GM18498 (cell line): ENCODE data around the gene HERC2.
"Not testable (repeated sequence)": the region's sequence is repeated elsewhere in the genome, so short reads cannot be mapped to it uniquely, and the experiment has no call there.

Experiments used
- ATAC-seq: cut with Tn5 transposase; IDR thresholded peaks from one replicate; pipeline ENCODE4 v1.9.1; 2021; ENCODE audit warnings: mild to moderate bottlenecking, moderate library complexity; ENCODE audit not compliant: unreplicated experiment

Gene HERC2

DNA sequence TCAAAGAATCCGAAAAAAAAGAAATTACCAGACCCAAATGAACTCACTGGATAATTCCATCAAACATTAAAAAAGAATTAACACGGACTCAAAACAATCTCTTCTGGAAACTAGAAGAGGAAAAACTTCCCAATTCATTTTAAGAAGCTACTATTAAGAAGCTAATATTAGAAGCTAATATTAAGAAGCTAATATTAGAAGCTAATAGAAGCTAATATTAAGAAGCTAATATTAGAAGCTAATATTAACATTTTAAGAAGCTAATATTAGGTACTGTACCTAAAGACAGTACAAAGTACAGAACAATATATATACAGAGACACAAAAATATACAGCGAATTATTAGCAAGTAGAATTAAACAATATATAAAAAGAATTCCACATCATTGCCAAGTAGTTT lies 35.9 kb downstream of the HERC2 start:
- no peak for ATAC-seq

DNA sequence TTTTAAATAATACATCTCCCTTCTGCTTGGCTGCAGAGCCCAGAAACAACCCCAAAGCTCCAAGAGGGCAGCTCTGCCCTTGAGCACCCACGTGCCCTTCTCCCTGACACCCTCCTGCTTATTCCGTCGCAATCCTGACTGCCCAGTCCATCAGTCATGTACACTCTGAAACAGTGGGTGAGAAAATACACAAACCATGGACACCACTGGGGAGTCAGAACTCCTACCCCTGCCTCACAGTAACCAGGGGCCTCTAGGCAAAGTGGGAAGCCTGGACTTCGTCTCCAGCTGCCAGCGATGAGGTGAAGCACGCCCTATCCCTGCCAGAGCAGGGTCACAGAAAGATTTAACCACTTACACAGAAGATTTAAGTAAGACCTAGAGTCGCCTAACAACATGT lies 40.1 kb downstream of the HERC2 start:
- ATAC-seq: no peak

DNA sequence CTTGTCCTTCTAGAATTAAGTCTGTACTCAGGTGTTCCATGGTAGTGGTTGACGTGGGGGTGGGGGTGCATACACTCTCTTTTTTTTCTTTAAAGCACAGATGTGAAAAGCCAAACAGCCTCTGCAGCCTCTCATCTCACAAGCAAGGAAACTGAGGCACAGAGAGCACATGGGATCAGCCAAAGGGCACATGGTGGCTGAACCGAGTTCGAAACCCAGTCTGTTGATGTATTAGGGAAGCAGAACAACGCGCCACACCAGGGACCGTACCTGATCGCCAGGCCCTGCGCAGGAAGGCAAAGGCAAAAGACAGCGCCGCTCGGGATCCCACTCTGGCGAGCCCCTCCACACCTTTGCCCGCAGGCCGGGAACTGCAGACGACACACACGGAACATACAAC lies 47.3 kb downstream of the HERC2 start:
- ATAC-seq: no peak

DNA sequence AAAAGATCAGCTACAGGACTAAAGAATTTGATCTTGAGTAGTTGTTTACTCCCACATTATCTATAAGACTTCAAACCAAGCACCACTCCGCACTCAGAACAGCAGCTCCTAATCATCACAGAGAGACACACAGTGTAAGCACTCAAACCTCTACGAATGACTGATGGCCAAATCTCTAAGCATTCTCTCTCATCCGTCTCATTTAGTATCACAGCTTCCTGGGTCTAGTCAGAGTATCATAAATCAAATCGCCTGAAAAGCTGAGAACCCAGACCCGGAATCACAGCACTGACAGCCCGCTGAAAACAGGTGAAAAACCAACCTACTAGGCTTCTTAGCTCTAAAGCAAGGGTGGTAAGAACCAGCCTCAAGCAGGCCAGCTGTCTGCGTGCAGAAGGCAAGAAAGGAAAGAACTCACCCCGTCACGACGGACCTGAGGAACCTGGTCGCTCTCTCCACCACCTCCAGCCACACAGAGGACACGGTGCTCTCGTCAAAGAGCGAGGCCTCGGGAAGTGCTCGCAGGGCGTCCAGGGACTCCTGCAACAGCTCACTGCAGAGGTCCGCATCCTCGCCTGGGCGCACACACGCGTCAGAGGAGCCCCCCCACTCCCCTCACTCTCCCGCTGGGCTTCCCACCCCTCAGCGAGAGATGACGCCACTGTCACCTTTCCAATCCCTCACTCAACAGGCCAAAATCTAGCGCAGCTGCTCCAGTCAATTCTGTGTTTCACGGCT lies 47.9 kb downstream of the HERC2 start:
- no peak for ATAC-seq

DNA sequence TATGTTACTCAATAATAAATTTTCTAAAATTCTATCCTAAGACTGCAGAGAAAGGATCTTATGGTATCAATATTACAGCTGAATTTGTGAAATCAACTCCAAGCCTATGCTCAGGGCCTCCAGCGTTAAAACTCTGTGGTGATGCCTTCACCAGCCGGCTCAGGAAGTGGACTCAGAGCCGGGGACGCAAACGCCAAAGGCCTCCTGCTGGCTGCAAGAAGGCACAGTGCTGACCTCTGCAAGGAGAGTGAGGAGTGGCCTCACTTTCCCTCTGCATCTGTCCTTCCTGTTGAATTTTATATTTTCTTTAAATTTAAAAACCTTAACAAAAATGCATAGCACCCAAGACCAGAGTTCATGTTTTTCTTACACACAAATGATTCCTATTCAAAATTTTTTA lies 48.5 kb downstream of the HERC2 start:
- no peak for ATAC-seq

DNA sequence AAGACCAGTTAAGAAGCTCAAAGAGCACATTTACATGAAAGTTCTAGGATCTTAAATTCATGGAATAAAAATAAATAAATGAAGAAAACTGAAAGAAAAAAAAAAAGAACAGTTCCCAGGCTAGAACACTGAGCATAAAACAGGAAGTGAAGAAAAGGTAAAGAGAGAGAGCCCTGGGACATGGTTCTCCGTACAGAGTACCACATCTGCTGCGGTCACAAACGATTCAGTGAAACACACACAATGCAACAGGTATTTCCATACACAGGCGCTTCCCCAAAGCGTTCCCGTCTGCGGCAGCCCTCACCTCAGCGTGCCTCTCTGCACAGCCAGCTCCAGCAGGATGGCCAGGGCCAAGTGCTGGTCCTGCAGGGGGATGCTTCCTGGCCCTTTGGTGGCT lies 49.4 kb downstream of the HERC2 start:
- no peak for ATAC-seq

DNA sequence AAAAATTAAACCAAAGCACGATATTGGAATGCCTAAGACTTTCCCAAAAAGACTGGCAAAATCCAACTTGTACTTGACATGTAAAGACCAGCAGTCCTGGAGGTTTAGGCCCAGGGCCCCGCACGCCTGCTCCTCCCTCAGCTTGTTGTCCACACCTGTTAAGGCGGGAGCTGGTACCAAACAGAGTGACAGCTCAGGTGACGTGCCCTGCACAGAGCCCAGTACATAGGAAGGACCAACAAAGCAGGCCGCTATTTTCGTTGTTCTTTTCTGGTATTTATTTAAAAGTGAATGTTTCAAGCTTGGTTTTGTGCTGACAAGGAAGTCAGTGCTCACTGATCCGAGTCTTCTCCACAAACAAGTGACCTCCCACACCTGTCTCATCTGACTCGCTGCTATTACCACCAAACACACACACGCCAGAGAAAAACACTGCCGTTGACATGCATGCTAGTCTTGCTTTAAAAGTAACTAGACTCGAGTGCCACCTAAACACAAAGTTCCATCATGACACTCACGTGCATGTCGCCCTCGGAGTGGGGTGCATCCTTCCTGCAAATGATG lies 50.2 kb downstream of the HERC2 start:
- ATAC-seq: no peak

DNA sequence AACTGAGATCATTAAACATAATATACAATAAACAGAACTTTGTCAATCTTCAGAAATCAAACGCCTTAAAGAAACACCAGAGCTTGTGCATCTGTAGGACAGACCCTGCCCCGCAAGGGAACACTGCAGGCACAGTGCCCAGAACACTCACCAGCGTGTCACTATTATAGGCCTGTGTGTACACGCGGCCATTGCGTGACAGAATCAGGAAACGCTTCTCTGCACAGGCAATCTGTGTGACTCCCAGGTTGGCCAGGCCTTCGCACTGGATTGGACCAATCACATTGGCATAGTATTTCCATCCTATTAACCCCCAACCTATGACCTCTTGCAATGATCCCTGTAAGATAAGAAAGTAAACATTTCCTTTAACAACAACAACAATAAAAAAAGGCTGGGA lies 52.9 kb downstream of the HERC2 start:
- ATAC-seq: no peak

DNA sequence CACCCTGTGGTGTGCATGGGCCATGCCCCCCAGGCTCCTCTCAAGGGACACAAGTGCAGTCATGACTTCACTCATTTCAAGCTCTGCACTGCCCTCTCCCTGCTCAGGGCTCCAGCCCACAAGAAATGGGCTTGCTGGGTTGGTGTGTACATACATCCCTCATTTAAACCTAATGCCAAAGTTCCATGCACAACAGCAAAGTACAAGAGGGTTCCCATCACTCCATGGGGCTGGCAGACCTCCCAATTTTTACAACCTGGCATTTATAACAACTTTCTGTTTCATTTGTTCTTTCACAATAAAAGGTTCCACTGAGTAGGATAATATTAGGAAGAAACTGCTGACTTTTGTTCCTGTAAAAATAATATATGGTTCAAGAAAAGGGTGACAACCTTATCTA lies 54.3 kb downstream of the HERC2 start:
- ATAC-seq: no peak

DNA sequence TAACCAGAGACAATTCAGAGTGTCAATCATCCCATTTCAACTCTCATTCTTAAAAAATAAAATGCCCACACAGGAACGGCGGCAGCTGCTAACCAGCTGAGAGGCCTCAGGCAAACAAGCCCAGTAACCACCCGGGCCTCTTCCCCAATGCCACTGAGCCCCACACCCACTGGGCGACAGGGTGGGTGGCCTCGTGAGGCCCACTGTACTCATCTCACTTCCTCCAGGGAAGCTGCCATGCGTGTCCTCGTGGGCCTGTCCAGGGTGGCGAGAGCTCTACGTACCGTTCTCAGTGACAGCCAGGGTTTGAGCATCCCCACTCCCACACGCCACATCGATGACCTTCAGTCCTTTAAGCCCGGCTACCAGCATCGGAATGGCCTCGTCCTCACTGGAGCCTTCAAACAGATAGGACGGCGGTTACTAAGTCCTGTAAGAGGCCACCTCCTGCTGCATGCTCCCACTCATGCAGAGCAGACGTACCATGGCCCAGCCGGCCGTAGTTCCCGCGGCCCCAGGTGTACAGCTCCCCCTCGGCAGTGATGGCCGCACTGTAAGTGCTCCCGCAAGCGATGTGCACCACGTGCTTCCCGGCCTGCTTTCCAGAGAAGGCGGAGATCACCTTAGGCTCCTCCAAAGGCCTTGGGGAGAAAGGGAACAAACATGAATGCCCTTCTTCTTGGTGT lies 56.5 kb downstream of the HERC2 start:
- ATAC-seq: no peak

DNA sequence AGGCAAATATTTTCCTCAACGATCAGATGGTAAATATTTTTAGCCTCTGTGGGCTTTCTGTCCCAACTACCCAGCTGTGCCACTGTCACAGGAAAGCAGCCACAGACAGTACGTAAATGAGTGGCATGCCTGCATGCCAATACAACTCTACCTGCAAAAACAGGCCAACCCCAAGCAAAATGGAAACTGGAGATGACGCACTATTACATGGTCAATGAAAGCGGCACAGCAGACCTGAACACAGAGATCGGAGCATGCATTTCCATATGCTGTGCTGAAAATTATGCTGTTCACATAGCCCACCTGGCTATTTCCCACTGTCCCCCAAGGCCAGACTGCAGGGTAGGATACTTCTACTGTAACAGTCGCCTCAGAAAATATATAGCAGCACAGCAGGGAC lies 57.8 kb downstream of the HERC2 start:
- no peak for ATAC-seq

DNA sequence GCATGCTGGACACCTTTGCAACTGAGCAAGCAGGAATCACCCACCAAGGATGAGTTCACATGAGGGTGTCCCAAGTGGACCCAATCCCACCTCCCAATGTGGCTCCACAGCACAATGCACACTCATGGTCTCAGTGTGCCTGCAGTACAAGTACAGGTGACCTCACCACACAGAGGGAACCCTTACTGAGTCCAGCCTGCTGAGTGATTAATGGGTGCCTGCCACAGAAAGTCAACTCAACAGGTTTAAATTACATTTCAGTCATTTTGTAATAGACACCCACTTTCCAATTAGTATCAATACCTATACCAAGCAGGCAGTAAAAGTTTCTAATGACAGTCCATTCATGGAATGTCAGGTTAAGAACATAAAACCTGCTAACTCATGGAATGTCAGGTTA lies 59.5 kb downstream of the HERC2 start:
- ATAC-seq: no peak

DNA sequence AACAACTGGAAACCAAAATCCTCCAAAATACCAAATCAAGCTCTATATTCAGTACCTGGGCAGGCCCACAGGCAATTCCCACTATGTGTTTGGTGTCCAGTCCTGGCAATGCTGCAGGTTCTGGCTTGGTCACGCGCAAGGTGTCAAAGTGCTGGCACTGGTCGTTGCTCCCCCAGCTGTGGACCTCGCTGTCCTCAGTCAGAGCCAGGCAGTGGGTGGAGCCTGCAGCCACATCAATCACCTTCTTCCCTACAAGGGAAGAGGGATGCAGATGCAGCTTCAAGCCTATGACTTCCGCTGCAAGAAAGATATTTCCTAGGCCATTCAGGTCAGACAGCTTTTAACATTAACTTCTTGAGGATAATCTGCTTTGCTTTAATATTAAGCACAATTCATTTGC lies 61.3 kb downstream of the HERC2 start:
- no peak for ATAC-seq

DNA sequence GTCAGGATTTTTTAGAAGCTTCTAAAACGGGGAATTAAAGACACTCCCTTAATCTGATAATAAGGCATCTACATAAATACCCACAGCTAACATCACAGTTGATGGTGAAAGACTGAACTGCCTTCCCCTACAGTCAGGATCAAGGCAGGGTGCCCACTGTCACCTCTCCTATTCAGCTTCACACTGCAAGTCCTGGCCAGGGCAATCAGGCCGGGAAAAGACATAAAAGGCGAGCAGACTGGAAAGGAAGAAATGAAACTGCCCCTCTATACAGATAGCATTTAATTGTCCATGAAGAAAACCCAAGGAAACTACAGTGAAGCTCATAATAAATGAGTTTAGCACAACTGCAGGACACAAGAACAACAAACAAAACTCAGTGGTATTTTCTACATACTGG lies 61.7 kb downstream of the HERC2 start:
- no peak for ATAC-seq

DNA sequence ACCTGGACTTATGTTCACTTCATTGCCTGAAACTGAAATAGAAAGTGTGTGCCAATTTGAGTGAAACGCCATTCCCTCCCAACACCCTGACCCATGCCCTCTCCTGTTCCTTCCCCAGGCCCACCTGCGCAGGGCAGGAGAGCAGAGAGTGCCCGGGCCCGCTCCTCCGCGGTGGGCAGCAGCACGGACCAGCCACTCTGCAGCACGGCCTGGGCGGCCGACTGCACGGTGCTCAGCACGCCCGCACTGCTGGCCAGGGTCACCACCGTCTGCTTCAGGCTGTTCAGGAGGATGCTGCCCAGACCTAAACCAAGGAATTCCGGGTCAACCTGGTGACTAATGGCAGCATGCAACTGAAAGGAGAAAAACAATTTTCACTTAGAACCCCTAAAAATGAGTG lies 66.0 kb downstream of the HERC2 start:
- no peak for ATAC-seq

DNA sequence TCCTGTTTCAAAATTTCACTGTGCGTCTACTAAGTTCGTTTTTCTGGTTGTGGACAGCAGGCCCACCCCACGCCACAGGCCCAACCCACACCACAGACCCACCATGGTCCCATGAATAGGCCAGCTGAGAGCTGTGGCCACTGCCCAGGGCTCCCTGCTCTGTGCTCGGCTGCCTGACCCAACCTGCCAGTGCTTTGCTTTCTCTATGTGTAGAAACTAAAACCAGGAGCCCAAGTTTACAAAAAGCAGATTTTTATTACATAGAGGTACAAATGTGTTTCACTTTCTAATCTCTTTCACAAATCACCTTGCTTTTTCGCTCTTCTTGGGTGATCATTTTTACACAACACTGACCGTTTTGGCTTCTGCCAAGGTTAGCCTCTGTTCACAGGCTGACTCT lies 69.1 kb downstream of the HERC2 start:
- ATAC-seq: no peak

DNA sequence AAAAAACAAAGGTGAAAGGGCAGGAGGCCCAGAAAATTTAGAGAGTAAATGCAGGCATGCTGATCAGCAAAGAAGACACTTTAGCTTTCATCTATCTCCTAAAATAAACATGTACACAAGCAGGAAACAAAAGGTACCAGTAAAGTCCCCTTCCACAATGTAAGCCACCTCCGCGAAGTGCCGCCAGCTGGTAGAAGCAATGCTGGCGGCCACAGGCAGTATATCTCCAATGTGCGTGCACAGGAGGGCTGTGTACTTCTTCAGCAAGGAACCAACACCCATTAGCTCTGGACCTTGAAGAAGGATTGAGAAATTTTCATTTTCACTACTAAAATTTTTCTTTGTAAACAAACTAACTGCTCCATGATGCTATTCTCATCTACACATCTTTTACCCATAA lies 75.4 kb downstream of the HERC2 start:
- ATAC-seq: no peak

DNA sequence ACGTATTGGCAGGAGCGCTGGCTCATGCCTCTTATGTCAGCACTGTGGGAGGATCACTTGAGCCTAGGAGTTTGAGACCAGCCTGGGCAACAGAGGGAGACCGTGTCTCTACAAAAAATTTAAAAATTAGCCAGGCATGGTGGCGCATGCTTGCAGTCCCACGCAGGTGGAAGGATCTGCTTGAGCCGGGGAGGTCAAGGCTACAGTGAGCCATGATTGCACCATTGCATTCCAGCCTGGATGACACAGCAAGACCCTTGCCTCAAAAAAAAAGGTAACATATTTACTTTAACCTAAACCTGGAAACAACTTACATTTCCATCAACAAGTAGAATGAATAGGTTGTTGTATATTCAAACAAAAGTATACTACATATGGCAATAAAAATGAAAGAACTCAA lies 78.1 kb downstream of the HERC2 start:
- no peak for ATAC-seq

DNA sequence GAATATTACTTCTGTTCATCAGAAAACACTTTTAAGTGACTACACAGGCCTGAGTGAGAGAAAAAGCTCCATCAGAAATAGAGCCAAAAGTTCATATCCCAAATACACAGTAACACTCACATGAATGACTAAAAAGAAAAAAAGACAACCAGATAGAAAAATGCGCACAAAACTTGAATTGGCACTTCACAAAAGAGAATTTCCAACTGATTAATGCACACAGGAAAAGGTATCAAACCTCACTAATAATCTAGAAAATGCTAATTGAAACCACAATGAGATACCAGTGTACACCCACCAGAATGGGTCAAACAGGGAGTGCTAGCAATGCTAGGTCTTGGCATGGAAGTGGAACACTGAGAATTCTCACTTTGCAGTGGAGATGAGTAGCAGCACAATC lies 78.6 kb downstream of the HERC2 start:
- no peak for ATAC-seq

DNA sequence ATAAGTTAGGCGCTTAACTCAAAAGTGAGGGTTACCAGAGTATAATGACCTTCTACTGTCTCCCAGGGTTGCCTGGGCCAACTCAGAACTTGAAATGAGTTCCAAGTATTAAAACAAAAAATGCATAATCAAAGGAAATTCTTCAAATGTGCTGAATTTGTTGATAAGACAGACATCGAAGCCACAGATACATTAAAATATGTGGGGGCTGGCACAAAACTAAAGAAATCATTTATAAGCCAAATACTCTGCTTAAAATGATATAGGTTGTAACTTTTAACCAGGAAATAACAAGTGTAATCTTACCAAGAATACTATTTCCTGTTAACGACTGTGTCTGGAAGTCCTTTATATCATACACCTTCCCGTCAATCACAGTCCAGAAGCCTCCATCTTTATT lies 83.7 kb downstream of the HERC2 start:
- not testable (repeated sequence) for ATAC-seq

DNA sequence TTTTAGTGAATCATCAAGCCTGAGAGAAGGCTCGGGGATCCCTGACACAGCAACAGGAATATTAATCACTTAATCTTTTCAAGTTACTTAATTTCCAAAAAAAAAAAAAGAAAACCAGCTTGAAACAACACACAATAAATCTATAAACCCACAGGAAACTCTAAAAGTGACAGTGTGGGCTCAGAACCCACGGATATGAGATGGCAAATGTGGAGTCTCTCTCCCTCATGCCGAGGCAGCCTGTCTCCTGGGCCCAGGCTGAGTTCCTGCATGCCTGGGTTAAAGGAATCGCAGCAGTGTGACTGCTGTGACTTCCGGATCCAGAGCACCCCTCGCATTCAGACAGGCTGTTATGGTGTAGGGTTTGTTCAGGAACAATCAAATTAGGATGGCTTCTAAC lies 90.2 kb downstream of the HERC2 start:
- not testable (repeated sequence) for ATAC-seq

DNA sequence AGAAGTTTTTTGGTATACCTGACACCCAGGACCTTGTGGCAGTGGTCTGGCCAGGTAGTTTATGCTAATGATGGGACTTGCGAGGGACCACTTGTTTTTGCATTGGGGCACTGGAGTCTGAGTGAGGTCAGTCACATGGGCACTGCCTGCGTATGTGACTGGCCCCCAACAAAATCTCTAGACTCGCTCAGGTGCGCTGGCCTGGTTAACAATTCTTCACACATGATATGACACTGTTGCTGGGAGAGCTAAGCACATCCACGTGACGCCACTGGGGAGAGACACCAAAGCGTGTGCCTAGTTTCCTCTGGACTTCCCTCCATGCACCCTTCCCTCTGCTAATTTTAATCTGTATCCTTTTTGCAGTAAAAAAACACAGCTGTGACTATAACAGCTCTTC lies 90.6 kb downstream of the HERC2 start:
- ATAC-seq: not testable (repeated sequence)
